Activated CD4-positive, alpha-beta T cell treated with anti-CD3 and anti-CD28 coated beads for 48 hours (primary cell): Measurements from ENCODE around the gene KRT32.

Experiments used
- DNase-seq: peaks from one replicate; pipeline ENCODE4 v3.0.0-alpha.2; 2020

KRT32 gene

GRCh38 chr17:41466988-41467387 lies at the start of gene KRT32:
Gene KRT32 (minus strand): TSS chr17:41467386. CDS start chr17:41467325, 61 bp downstream.
- no peak for DNase-seq

GRCh38 chr17:41516830-41517283 lies 49.7 kb upstream of the KRT32 start:
- DNase-seq: no peak

- no peak for DNase-seq
Measured at GRCh38 chr17:41516147-41516829, 49.1 kb upstream of the KRT32 start.

- DNase-seq: no peak
Measured at GRCh38 chr17:41513168-41513547, 46.0 kb upstream of the KRT32 start.

GRCh38 chr17:41512546-41513167 lies 45.5 kb upstream of the KRT32 start:
- DNase-seq: no peak

GRCh38 chr17:41511716-41512115 lies 44.5 kb upstream of the KRT32 start:
- no peak for DNase-seq

- DNase-seq: no peak
Measured at GRCh38 chr17:41511116-41511515, 43.9 kb upstream of the KRT32 start.

GRCh38 chr17:41510251-41511065 lies 43.3 kb upstream of the KRT32 start:
- DNase-seq: no peak

GRCh38 chr17:41507315-41507880 lies 40.2 kb upstream of the KRT32 start:
- DNase-seq: no peak

- DNase-seq: no peak
Measured at GRCh38 chr17:41505809-41506767, 38.9 kb upstream of the KRT32 start.

GRCh38 chr17:41505007-41505808 lies 38.0 kb upstream of the KRT32 start, which contains the start of gene KRT13:
Gene KRT13 (minus strand): TSS chr17:41505612. CDS start chr17:41505550, 62 bp downstream.
- no peak for DNase-seq

- DNase-seq: no peak
Measured at GRCh38 chr17:41504246-41504977, 37.2 kb upstream of the KRT32 start.

- DNase-seq: no peak
Measured at GRCh38 chr17:41503202-41503601, 36.0 kb upstream of the KRT32 start.

GRCh38 chr17:41500131-41500911 lies 33.1 kb upstream of the KRT32 start:
- no peak for DNase-seq

GRCh38 chr17:41499714-41500113 lies 32.5 kb upstream of the KRT32 start:
- DNase-seq: no peak

- DNase-seq: no peak
Measured at GRCh38 chr17:41498276-41498675, 31.1 kb upstream of the KRT32 start.

- DNase-seq: peak; percentile 86
Measured at GRCh38 chr17:41496803-41497484, 29.8 kb upstream of the KRT32 start.

GRCh38 chr17:41494524-41494923 lies 27.3 kb upstream of the KRT32 start:
- DNase-seq: no peak

- no peak for DNase-seq
Measured at GRCh38 chr17:41492771-41493170, 25.6 kb upstream of the KRT32 start.
